ENCODE data around the gene CABP2. TPM values are rescaled to one million over a fixed set of nuclear protein-coding genes. Genes with fewer than 3 reads are reported as not detected.
"Not testable (repeated sequence)": the region's sequence is repeated elsewhere in the genome, so short reads cannot be mapped to it uniquely, and the experiment has no call there.

The CABP2 gene
- total RNA-seq, 1 donor from 2014 or later = not detected

DNA sequence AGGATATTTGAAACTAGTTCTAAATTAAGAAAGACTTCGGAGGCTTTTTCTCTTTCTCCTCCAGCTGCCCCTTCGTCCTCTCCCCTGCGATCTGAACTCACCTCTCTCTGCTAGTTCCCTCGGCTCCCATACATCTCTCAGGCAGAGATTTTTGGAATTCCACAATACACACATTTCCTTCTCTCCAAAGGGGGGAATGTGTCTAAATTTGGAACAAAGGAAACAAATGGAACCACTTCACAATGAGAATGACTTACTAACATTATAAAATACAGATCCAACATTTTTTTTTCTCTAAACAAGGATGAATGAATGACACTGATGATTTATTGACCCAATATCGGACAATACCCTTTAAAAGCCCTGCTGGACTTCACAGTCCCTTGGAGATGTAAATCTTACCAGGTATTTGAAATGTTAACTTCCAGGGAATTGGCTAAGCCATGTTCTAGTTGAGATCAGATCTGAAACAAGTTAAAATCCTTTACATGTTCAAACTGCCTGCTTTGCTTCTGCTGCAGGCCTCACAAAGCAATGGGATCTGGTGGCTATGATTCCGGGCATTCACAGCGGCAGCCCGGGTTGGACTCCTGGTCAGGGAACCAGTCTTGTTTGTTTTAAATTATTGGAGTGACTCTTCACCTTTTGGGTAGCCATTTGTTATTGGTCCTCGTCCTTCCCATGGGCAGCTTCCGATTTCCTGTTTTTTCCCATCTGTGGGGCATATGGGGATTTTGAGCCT lies 39.9 kb upstream of the CABP2 start:
- Mint-ChIP-seq H3K4me1 (ENCODE audit: unreplicated experiment) (peaks cover 15% of the 10 kb centered on the region), H3K9me3 (ENCODE audit: unreplicated experiment) (no peaks in the 10 kb centered on the region), H3K36me3 (ENCODE audit: unreplicated experiment) (no peaks in the 10 kb centered on the region), H3K27me3 (ENCODE audit: unreplicated experiment) (peaks cover 3% of the 10 kb centered on the region), H3K27ac (ENCODE audit: unreplicated experiment) (no peak overlapping the region), H3K4me3 (ENCODE audit: unreplicated experiment) (no peak overlapping the region)
- TF ChIP-seq, protein P1, sequence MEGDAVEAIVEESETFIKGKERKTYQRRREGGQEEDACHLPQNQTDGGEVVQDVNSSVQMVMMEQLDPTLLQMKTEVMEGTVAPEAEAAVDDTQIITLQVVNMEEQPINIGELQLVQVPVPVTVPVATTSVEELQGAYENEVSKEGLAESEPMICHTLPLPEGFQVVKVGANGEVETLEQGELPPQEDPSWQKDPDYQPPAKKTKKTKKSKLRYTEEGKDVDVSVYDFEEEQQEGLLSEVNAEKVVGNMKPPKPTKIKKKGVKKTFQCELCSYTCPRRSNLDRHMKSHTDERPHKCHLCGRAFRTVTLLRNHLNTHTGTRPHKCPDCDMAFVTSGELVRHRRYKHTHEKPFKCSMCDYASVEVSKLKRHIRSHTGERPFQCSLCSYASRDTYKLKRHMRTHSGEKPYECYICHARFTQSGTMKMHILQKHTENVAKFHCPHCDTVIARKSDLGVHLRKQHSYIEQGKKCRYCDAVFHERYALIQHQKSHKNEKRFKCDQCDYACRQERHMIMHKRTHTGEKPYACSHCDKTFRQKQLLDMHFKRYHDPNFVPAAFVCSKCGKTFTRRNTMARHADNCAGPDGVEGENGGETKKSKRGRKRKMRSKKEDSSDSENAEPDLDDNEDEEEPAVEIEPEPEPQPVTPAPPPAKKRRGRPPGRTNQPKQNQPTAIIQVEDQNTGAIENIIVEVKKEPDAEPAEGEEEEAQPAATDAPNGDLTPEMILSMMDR (IDR thresholded peaks at IDR 0.05) = no peak
- DNase-seq (ENCODE audit: extremely low spot score, unreplicated experiment) = no peak

- H3K4me1 Mint-ChIP-seq (ENCODE audit: unreplicated experiment) = peaks cover 15% of the 10 kb centered on the region
- H3K36me3 Mint-ChIP-seq (ENCODE audit: unreplicated experiment) = no peaks in the 10 kb centered on the region
- no peak overlapping the region for H3K4me3 Mint-ChIP-seq (ENCODE audit: unreplicated experiment)
- H3K9me3 Mint-ChIP-seq (ENCODE audit: unreplicated experiment) = no peaks in the 10 kb centered on the region
- TF ChIP-seq, protein P1 (IDR thresholded peaks at IDR 0.05) = no peak
- no peak overlapping the region for H3K27ac Mint-ChIP-seq (ENCODE audit: unreplicated experiment)
- H3K27me3 Mint-ChIP-seq (ENCODE audit: unreplicated experiment) = peaks cover 3% of the 10 kb centered on the region
- no peak for DNase-seq (ENCODE audit: extremely low spot score, unreplicated experiment)
Observed at GRCh38 chr11:67561971-67562619, 38.8 kb upstream of the CABP2 start.

- no peak overlapping the region for H3K4me3 Mint-ChIP-seq (ENCODE audit: unreplicated experiment)
- TF ChIP-seq, protein P1 (IDR thresholded peaks at IDR 0.05) = no peak
- H3K9me3 Mint-ChIP-seq (ENCODE audit: unreplicated experiment) = no peaks in the 10 kb centered on the region
- H3K27ac Mint-ChIP-seq (ENCODE audit: unreplicated experiment) = no peak overlapping the region
- no peak for DNase-seq (ENCODE audit: extremely low spot score, unreplicated experiment)
- H3K36me3 Mint-ChIP-seq (ENCODE audit: unreplicated experiment) = no peaks in the 10 kb centered on the region
- H3K27me3 Mint-ChIP-seq (ENCODE audit: unreplicated experiment) = no peaks in the 10 kb centered on the region
- H3K4me1 Mint-ChIP-seq (ENCODE audit: unreplicated experiment) = peaks cover 6% of the 10 kb centered on the region
Observed at GRCh38 chr11:67558084-67558772, 35.0 kb upstream of the CABP2 start.

DNA sequence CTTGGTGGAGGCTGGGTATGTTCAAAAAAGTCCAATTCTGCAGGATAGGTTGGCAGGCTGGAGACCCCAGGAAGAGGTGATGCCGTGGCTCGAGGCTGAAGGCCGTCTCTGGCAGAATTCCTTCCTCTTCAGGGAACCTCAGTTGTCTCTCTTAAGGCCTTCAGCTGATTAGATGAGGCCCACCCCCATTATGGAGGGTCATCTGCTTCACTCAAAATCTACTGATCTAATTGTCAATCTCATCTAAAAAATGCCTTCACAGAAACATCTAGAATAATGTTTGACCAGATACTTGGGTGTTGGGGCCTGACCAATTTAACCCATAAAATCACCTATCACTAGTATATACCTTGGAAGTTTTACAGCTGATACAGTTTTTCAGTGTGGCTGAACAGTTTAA lies 33.0 kb upstream of the CABP2 start:
- H3K4me1 Mint-ChIP-seq (ENCODE audit: unreplicated experiment) = no peaks in the 10 kb centered on the region
- DNase-seq (ENCODE audit: extremely low spot score, unreplicated experiment) = no peak
- peaks cover 3% of the 10 kb centered on the region for H3K9me3 Mint-ChIP-seq (ENCODE audit: unreplicated experiment)
- H3K27me3 Mint-ChIP-seq (ENCODE audit: unreplicated experiment) = peaks cover 10% of the 10 kb centered on the region
- H3K4me3 Mint-ChIP-seq (ENCODE audit: unreplicated experiment) = no peak overlapping the region
- TF ChIP-seq, protein P1 (IDR thresholded peaks at IDR 0.05) = no peak
- no peak overlapping the region for H3K27ac Mint-ChIP-seq (ENCODE audit: unreplicated experiment)
- H3K36me3 Mint-ChIP-seq (ENCODE audit: unreplicated experiment) = no peaks in the 10 kb centered on the region

DNA sequence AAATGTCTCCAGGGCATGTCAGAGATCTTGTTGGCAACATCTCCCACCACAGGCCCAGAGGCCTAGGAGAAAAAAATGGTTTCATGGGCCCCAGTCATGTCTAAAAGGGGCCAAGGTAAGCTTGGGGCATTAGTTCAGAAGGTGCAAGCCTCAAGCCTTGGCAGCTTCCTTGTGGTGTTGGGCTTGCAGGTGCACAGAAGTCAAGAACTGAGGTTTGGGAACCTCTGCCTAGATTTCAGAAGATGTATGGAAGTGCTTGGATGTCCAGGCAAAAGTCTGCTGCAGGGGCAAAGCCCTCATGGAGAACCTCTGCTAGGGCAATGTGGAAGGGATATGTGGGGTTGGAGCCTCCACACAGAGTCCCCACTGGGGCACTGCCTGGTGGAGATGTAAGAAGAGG lies 28.5 kb upstream of the CABP2 start:
- DNase-seq (ENCODE audit: extremely low spot score, unreplicated experiment); H3K4me1 Mint-ChIP-seq (ENCODE audit: unreplicated experiment); H3K4me3 Mint-ChIP-seq (ENCODE audit: unreplicated experiment); H3K27ac Mint-ChIP-seq (ENCODE audit: unreplicated experiment); H3K36me3 Mint-ChIP-seq (ENCODE audit: unreplicated experiment); H3K9me3 Mint-ChIP-seq (ENCODE audit: unreplicated experiment): not testable (repeated sequence)
- H3K27me3 Mint-ChIP-seq (ENCODE audit: unreplicated experiment) = peaks cover 22% of the 10 kb centered on the region
